Embryonic facial prominence (tissue), 1 donor: Measurements from ENCODE around the gene FAM136A.
"Not testable (repeated sequence)": the region's sequence is repeated elsewhere in the genome, so short reads cannot be mapped to it uniquely, and the experiment has no call there.

Experiments used
- DNase-seq: peaks from one replicate; pipeline ENCODE4 v3.0.0-alpha.2; 2016; ENCODE audit errors: extremely low spot score

FAM136A gene

GRCh38 chr2:70301344-70302194 lies at the start of gene FAM136A:
Gene FAM136A, minus strand, starts transcription at chr2:70302067. Its CDS starts 56 bp downstream, at chr2:70302011.
- peak; percentile 77 for DNase-seq

- no peak for DNase-seq
These were observed 48.2 kb upstream of the FAM136A start for GRCh38 chr2:70349921-70350685.

DNA sequence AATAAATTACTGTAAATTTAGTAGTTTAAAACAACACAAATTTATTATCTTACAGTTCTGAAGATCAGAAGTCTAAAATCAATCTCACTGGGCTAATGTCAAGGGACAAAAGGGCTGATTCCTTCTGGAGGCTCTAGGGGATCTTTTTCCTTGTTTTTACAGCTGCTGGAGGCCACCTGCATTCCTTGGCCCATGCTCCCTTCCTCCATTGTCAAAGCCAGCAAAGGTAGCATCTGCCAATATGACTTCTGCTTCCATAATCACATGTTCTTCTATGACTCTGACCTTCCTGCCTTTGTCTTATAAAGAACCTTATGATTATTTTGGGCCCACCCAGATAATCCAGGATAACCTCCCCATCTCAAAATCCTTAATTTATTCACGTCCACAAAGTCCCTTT lies 46.0 kb upstream of the FAM136A start:
- no peak for DNase-seq

GRCh38 chr2:70344195-70344594 lies 42.3 kb upstream of the FAM136A start:
- DNase-seq: no peak

GRCh38 chr2:70341477-70341765 lies 39.6 kb upstream of the FAM136A start:
- DNase-seq: no peak

GRCh38 chr2:70340761-70341476 lies 39.1 kb upstream of the FAM136A start:
- no peak for DNase-seq

- no peak for DNase-seq
These were observed 38.2 kb upstream of the FAM136A start for GRCh38 chr2:70340075-70340474.

- no peak for DNase-seq
These were observed 34.7 kb upstream of the FAM136A start for GRCh38 chr2:70336552-70336951.

DNA sequence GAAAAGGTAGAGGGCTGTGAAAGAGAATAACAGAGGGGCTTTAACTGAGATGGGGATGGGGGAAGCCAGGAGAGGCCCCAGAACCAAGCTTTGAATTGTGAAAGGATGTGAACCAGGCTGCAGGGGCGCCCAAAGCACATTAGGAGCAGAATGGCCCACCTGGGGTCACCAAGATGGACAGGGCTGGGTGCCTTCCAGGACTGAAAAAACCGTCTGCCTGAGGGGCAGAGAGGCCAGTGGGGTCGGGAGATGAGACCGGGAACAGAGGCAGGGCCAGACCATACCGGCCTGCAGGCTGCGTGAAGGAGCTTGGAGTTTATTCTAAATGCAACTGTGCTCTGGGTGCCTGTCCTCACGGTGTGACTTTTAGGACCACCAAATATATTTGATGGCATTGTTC lies 29.1 kb upstream of the FAM136A start:
- DNase-seq: no peak

GRCh38 chr2:70330476-70330875 lies 28.6 kb upstream of the FAM136A start:
- DNase-seq: no peak

- no peak for DNase-seq
These were observed 27.2 kb upstream of the FAM136A start for GRCh38 chr2:70328921-70329561.

DNA sequence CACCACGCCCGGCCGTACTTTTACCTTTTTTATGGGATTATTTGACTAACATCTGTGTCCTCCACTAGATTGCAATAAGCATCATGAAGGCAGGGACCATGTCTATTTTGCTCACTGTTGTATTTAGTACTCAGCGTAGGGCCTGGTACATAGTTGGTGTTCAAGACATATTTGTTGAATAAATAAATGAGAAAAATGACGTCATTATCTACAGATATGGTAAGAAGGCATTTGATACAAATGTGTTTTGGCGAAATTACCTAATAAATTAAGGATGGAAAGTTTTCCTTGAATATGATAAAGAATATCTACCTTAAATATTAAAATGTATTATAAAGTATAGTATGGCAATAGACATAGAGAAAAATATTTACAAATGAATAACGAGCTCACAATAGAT lies 24.0 kb upstream of the FAM136A start:
- DNase-seq: no peak

- DNase-seq: no peak
These were observed 20.7 kb upstream of the FAM136A start for GRCh38 chr2:70322518-70322917.

- no peak for DNase-seq
These were observed 19.5 kb upstream of the FAM136A start for GRCh38 chr2:70321370-70321769.

- DNase-seq: no peak
These were observed 12.8 kb upstream of the FAM136A start for GRCh38 chr2:70314640-70315039.

DNA sequence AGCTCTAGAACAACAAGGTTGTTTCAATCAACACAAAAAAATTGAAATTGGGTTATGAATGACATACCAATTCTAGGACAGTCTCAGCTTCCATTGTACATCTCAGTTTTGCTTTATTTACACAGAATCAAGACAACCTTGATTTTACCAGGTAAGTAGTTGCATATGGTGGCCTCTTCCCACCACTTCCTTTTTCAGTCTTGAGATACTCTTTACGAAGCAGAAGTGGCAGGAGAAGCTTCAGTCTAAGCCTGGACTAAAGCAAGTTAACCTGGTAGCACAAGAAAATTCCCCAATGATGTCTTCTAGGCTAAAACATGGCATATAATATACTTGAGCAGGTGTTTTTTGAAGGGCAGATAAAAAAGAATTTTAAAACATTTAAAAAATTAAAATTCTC lies 10.7 kb upstream of the FAM136A start:
- no peak for DNase-seq

- DNase-seq: no peak
These were observed 9.0 kb upstream of the FAM136A start for GRCh38 chr2:70310899-70311298.

DNA sequence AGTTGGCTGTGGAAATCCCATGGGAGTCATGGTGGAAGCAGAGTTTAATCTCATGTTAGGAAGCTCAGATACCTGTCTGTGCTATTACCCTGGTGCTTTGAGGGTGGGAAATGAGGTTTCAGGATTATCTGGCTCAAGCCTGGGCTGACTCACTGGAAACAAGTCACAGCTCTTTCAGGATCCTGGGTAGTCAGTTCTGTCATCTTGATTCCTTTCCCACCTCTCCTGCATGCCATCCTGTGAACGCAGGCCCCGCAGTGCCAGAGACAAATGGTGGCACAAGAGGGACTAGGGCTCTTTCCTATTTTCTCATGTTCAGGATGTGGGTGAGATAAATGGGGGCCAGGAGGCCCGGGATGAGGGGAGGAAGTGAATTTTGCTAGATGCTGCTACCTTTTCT lies 3.7 kb upstream of the FAM136A start:
- DNase-seq: no peak

DNA sequence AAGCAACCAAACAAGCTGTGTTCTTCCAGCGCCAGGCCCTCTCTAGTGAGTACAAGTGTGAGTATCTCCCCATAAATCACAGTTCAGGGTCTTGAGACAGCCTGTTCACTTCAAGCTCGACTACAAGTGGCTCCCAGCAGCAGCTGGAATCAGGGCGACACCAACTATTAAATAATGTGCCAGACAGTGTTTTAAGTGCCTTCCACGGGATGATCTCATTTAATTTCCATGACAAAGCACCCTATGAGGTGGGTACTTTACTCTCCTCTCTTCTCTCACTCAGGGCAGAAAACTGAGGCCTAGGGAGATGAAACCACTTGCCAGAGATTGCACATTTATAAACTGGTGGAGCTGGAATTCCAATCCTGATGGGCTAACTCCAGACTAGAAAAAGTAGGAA lies 2.6 kb upstream of the FAM136A start:
- no peak for DNase-seq

DNA sequence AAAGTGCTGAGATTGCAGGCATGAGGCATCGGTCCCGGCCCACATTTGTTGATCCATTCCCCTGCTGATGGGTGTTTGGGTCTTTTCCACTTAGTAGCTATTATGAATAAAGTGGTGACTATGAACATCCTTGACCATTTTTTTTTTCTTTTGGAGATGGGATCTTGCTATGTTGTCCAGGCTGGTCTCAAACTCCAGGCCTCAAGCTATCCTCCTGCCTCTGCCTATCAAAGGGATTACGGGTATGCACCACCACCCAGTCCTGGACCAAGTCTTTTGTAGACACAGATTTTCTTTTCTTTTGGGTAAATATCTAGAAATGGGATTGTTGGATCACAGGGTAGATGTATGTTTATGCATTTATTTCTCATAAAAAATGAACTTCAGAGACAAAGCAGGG lies 1.3 kb upstream of the FAM136A start:
- DNase-seq: no peak

GRCh38 chr2:70302195-70302546 lies 304 bp upstream of the FAM136A start:
- not testable (repeated sequence) for DNase-seq

- DNase-seq: no peak
These were observed 1.0 kb downstream of the FAM136A start for GRCh38 chr2:70300771-70301343.
